Endothelial cell of umbilical vein (primary cell): ENCODE measurements around the gene TMEM81. TPM values are rescaled to one million over a fixed set of nuclear protein-coding genes. Genes with fewer than 3 reads are reported as not detected.

Source experiments
- BruUV-seq: library from RNA; stranded (reverse); fragments of 400-500 nt; replicated peaks from 2 replicates; lab custom pipeline; 2021; lab: Mats Ljungman, UMichigan
- CTCF ChIA-PET: fragments of 300-600, 350-600 bp; sonication (Branson Sonifier 250); formaldehyde crosslinking; loops from one replicate; lab custom pipeline; 2021; ENCODE audit warnings: antibody characterized with exemption, inconsistent platforms; lab: Charles Lee
- POLR2A ChIA-PET: fragments of 300-600, 350-600 bp; sonication (Branson Sonifier 250); formaldehyde crosslinking; loops from one replicate; lab custom pipeline; 2021; ENCODE audit warnings: antibody characterized with exemption, inconsistent platforms; lab: Charles Lee
- DNase-seq: peaks from one replicate; pipeline ENCODE4 v3.0.0-alpha.2; 2011; ENCODE audit warnings: low read depth, low spot score
- FAIRE-seq: peaks from 2 replicates; lab custom pipeline; 2011; peaks lifted over from hg19 to GRCh38; lab: Jason Lieb, UNC
- H2AFZ ChIP-seq: 2 replicates; pipeline ENCODE4 v1.6.0; 2012; ENCODE audit warnings: low read depth, low read length, control low read depth, inconsistent platforms
- H3K27ac ChIP-seq: 2 replicates; pipeline ENCODE4 v1.5.1; 2011; ENCODE audit warnings: low read depth, mild to moderate bottlenecking, control low read depth, low read length, moderate library complexity; ENCODE audit not compliant: insufficient read depth
- H3K27me3 ChIP-seq, 2 experiments: 2 replicates each; pipeline versions ENCODE4 v1.6.0 to v1.6.1; 2011; ENCODE audit warnings: low read length in 2 of 2, mixed read lengths in 1 of 2; ENCODE audit not compliant: control insufficient read depth in 2 of 2, insufficient read depth in 2 of 2
- H3K36me3 ChIP-seq, 2 experiments: 2 replicates in 1 of 2; 3 replicates in 1 of 2; pipeline ENCODE4 v1.5.1; 2011; ENCODE audit warnings: low read length in 2 of 2, mild to moderate bottlenecking in 1 of 2, moderate library complexity in 1 of 2; ENCODE audit not compliant: control insufficient read depth in 2 of 2, insufficient read depth in 2 of 2; ENCODE audit errors: extremely low read depth in 1 of 2
- H3K4me1 ChIP-seq: 3 replicates; pipeline ENCODE4 v1.5.1; 2011; ENCODE audit warnings: mild to moderate bottlenecking, low read length; ENCODE audit not compliant: control insufficient read depth, insufficient read depth; ENCODE audit errors: extremely low read depth
- H3K4me2 ChIP-seq: 2 replicates; pipeline ENCODE4 v1.6.1; 2011; ENCODE audit warnings: low read length, control low read depth, mixed read lengths; ENCODE audit not compliant: insufficient read depth
- H3K4me3 ChIP-seq, 3 experiments: fragments of 200-600 bp in 1 of 3; sonication (generic), shearing (Covaris generic) in 1 of 3; replicated peaks in 1 of 3; 2 replicates each; pipeline ENCODE4 v1.5.1; 2011 to 2016; ENCODE audit warnings: control low read depth in 3 of 3, low read length in 3 of 3, mild to moderate bottlenecking in 2 of 3, inconsistent platforms in 1 of 3, low read depth in 1 of 3, moderate library complexity in 1 of 3; ENCODE audit not compliant: insufficient read depth in 1 of 3
- H3K79me2 ChIP-seq: 2 replicates; pipeline ENCODE4 v1.6.0; 2012; ENCODE audit warnings: low read length, inconsistent platforms; ENCODE audit not compliant: control insufficient read depth, insufficient read depth
- H3K9ac ChIP-seq: replicated peaks from 2 replicates; pipeline ENCODE3; 2011; ENCODE audit warnings: low read length, control low read depth; ENCODE audit not compliant: insufficient read depth; ENCODE audit errors: extremely low read depth
- H3K9me1 ChIP-seq: replicated peaks from 3 replicates; pipeline ENCODE4 v1.6.0; 2011; ENCODE audit warnings: mild to moderate bottlenecking, low read length; ENCODE audit not compliant: control insufficient read depth, insufficient read depth; ENCODE audit errors: extremely low read depth
- H3K9me3 ChIP-seq: replicated peaks from 2 replicates; pipeline ENCODE4 v1.5.1; 2012; ENCODE audit warnings: low read length, inconsistent platforms; ENCODE audit not compliant: control insufficient read depth, insufficient read depth
- H4K20me1 ChIP-seq: replicated peaks from 2 replicates; pipeline ENCODE3; 2011; ENCODE audit warnings: mild to moderate bottlenecking, low read length; ENCODE audit not compliant: control insufficient read depth, insufficient read depth; ENCODE audit errors: extremely low read depth
- EZH2 ChIP-seq: IDR thresholded peaks from 2 replicates; pipeline ENCODE4 v1.6.1; 2012; ENCODE audit warnings: borderline replicate concordance, low read depth, mild to moderate bottlenecking, moderate library complexity, low read length, inconsistent platforms; ENCODE audit not compliant: severe bottlenecking
- FOS ChIP-seq: IDR thresholded peaks from 2 replicates; pipeline ENCODE4 v1.6.1; 2011; ENCODE audit warnings: mild to moderate bottlenecking, low read length, moderate library complexity, borderline replicate concordance; ENCODE audit not compliant: insufficient read depth
- GATA2 ChIP-seq: IDR thresholded peaks from 2 replicates; pipeline ENCODE4 v1.7.0; 2011; ENCODE audit warnings: low read depth, mild to moderate bottlenecking, moderate library complexity, mixed read lengths, low read length; ENCODE audit not compliant: insufficient read length, insufficient read depth
- JUN ChIP-seq: IDR thresholded peaks from 2 replicates; pipeline ENCODE4 v1.6.1; 2011; ENCODE audit warnings: borderline replicate concordance, low read depth; ENCODE audit not compliant: insufficient read length, insufficient read depth
- MYC ChIP-seq: IDR thresholded peaks from one replicate; pipeline ENCODE4 v1.6.1; 2011; ENCODE audit warnings: mild to moderate bottlenecking, low read depth, low read length
- POLR2A ChIP-seq: IDR thresholded peaks from 2 replicates; pipeline ENCODE4 v1.6.1; 2012; ENCODE audit warnings: low read depth, mild to moderate bottlenecking, control low read depth, low read length
- POLR2AphosphoS5 ChIP-seq: IDR thresholded peaks from 2 replicates; pipeline ENCODE4 v1.6.1; 2012; ENCODE audit warnings: low read depth, mild to moderate bottlenecking, control low read depth, low read length, moderate library complexity; ENCODE audit not compliant: insufficient read depth
- dilution Hi-C: fragments of 300-500 bp; cut with MboI; formaldehyde crosslinking; loops from one replicate; pipeline ENCODE4 v1.15.0; 2019; ENCODE audit warnings: low sequenced_read_pairs; ENCODE audit not compliant: extremely low pct_ligation_motif_present
- intact Hi-C: fragments of 100-400 bp; cut with micrococcal nuclease; formaldehyde crosslinking; loops from one replicate; pipeline ENCODE4 v1.10.0; 2022
- polyA plus RNA-seq, 4 experiments: library from polyadenylated mRNA; depleted of rRNA in 3 of 4; stranded (reverse) in 3 of 4; unstranded in 1 of 4; fragments of >200 nt; gene quantifications; 2 replicates each; pipeline versions ENCODE4 v1.2.1 to v1.2.3, GENCODE V29; 2011 to 2012; ENCODE audit warnings: missing spikeins in 1 of 4
- total RNA-seq: library from RNA; stranded (reverse); gene quantifications from 2 replicates; pipeline ENCODE4 v1.2.3, GENCODE V29; 2021
- TF ChIP-seq, protein P1 (sequence below), 2 donors: IDR thresholded peaks; 1 replicate in 1 of 2; 2 replicates in 1 of 2; pipeline ENCODE4 v1.5.1; 2011; ENCODE audit warnings: low read length in 2 of 2, mild to moderate bottlenecking in 2 of 2, moderate library complexity in 2 of 2, control low read depth in 1 of 2, inconsistent platforms in 1 of 2, low read depth in 1 of 2; ENCODE audit not compliant: insufficient read depth in 1 of 2; ENCODE audit errors: extremely low read depth in 1 of 2
- TF ChIP-seq, protein P2 (sequence below): IDR thresholded peaks from 2 replicates; pipeline ENCODE4 v1.6.1; 2011; ENCODE audit not compliant: insufficient read depth, insufficient read length

Gene TMEM81
- total and polyA plus RNA-seq, 2 donors (not counting 3 experiments of a cell fraction or from before 2014, with no cell fraction given), result 1.5 to 2.9 TPM

DNA sequence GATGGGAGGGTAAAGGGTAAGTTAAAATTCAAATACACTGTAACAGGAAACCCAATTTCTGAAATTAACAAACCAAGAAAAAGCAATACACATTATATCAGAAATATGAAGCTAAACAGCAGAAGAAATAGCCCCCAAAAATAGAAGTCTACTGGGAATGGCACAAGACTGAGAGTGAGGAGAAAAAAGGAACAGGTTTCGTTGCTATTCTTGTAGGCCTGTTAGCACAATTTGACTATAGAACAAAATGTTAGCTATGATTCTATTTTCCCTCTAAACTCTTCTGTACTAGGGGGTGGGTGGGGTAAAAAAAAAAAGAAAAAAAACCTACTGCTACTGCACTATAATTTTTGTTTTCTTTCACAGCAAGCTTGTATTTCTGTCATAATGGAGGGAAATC lies 25.0 kb upstream of the TMEM81 start:
- no peak for TF ChIP-seq POLR2AphosphoS5
- TF ChIP-seq MYC, result no peak
- TF ChIP-seq FOS, result no peak
- TF ChIP-seq GATA2, result no peak
- TF ChIP-seq POLR2A, result no peak
- TF ChIP-seq EZH2, result no peak
- TF ChIP-seq, protein P1, sequence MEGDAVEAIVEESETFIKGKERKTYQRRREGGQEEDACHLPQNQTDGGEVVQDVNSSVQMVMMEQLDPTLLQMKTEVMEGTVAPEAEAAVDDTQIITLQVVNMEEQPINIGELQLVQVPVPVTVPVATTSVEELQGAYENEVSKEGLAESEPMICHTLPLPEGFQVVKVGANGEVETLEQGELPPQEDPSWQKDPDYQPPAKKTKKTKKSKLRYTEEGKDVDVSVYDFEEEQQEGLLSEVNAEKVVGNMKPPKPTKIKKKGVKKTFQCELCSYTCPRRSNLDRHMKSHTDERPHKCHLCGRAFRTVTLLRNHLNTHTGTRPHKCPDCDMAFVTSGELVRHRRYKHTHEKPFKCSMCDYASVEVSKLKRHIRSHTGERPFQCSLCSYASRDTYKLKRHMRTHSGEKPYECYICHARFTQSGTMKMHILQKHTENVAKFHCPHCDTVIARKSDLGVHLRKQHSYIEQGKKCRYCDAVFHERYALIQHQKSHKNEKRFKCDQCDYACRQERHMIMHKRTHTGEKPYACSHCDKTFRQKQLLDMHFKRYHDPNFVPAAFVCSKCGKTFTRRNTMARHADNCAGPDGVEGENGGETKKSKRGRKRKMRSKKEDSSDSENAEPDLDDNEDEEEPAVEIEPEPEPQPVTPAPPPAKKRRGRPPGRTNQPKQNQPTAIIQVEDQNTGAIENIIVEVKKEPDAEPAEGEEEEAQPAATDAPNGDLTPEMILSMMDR (IDR thresholded peaks at IDR 0.05; ENCODE audit: extremely low read depth in 1 of 2, insufficient read depth in 1 of 2, low read depth in 1 of 2, low read length in 2 of 2), result no peak
- no peak for TF ChIP-seq JUN
- TF ChIP-seq, protein P2, sequence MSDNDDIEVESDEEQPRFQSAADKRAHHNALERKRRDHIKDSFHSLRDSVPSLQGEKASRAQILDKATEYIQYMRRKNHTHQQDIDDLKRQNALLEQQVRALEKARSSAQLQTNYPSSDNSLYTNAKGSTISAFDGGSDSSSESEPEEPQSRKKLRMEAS, result no peak
- BruUV-seq, result no TSS peak
- H3K9ac ChIP-seq, result no peak overlapping the region
- ChIA-PET CTCF (interaction anchor here (0.5 to 2.4 kb wide), 4 partner anchors 10 to 55 kb away, joined by 3 to 21 read pairs (median 4); no protein-coding TSS in a partner anchor), POLR2A (interaction anchor here (1.4 kb wide), 1 partner anchor 12 kb away, joined by 4 read pairs; the partner anchor contains the start of gene RBBP5)
- H3K4me2 ChIP-seq, result no peak overlapping the region
- no peaks in the 10 kb centered on the region for H3K79me2 ChIP-seq
- H3K4me1 ChIP-seq, result no peaks in the 10 kb centered on the region
- no peak overlapping the region for H3K4me3 ChIP-seq
- dilution Hi-C loops, result no loop called here
- H3K27me3 ChIP-seq, result no peaks in the 10 kb centered on the region
- H2AFZ ChIP-seq, result no peak overlapping the region
- peaks cover 8 to 13% of the 10 kb centered on the region in 2 experiments for H3K36me3 ChIP-seq
- no peak for DNase-seq
- FAIRE-seq, result no peak
- H3K9me1 ChIP-seq, result no peaks in the 10 kb centered on the region
- H3K27ac ChIP-seq, result no peak overlapping the region
- intact Hi-C loops, result no loop called here
- no peaks in the 10 kb centered on the region for H4K20me1 ChIP-seq
- no peaks in the 10 kb centered on the region for H3K9me3 ChIP-seq
